ENCODE data around the gene NKPD1. TPM values are rescaled to one million over a fixed set of nuclear protein-coding genes. Genes with fewer than 3 reads are reported as not detected.

NKPD1 gene
- total RNA-seq = 0.18 and 0.35 TPM in 2 replicates
- long read RNA-seq = 0 reads

DNA sequence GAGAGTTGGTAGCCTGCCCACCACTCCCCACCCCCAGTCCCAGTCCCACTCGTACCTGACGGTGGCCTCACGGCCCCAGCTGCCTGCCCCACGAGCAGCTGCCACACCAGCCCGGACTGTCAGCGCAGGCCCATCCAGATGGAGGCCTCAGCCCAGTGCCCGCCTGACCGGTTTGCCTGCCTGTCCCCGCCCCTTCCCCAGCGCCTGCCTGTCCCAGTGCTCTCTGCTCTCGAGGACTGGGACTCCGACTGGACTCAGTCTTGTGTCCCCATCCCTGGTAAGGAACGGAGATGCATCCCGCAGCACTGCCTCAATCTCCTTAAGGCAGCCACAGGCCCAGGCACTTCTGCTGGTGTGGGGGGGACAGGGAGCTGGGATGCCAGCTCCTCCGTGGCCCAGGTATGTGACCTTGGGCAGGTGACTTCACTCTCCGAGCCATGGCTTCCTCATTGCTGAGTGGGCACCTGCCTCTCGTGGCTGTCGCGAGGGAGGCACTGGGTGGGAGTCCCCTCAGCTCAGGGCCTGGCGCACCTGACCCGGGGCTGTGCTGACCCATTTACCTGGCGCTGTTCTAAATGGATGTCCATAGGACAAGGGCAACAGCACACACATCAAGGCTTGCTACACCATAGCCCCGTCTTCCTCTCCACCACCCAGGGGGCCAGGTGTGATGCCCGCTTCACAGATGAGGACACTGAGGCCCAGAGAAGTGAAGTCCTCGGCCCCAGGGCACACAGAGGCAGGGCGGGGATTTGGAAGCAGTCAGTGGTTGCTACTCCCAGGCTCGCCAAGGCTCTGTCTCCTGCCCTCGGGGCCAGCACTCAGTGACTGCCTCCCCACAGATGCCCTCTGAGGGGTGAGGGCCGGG lies at the start of gene NKPD1:
TSS of gene NKPD1 (minus strand) at position 113 of the 868 bp plus-strand sequence. CDS start 832 bp downstream, outside the sequence.
- no peaks in the 10 kb centered on the region for H3K27me3 Mint-ChIP-seq (ENCODE audit: unreplicated experiment)
- DNase-seq (ENCODE audit: extremely low spot score, unreplicated experiment) = no peak
- no peaks in the 10 kb centered on the region for H3K9me3 Mint-ChIP-seq (ENCODE audit: unreplicated experiment)
- peaks cover 3% of the 10 kb centered on the region for H3K4me1 Mint-ChIP-seq (ENCODE audit: unreplicated experiment)
- H3K27ac Mint-ChIP-seq (ENCODE audit: unreplicated experiment) = no peak within 1 kb of the TSS
- TF ChIP-seq, protein P1, sequence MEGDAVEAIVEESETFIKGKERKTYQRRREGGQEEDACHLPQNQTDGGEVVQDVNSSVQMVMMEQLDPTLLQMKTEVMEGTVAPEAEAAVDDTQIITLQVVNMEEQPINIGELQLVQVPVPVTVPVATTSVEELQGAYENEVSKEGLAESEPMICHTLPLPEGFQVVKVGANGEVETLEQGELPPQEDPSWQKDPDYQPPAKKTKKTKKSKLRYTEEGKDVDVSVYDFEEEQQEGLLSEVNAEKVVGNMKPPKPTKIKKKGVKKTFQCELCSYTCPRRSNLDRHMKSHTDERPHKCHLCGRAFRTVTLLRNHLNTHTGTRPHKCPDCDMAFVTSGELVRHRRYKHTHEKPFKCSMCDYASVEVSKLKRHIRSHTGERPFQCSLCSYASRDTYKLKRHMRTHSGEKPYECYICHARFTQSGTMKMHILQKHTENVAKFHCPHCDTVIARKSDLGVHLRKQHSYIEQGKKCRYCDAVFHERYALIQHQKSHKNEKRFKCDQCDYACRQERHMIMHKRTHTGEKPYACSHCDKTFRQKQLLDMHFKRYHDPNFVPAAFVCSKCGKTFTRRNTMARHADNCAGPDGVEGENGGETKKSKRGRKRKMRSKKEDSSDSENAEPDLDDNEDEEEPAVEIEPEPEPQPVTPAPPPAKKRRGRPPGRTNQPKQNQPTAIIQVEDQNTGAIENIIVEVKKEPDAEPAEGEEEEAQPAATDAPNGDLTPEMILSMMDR (IDR thresholded peaks at IDR 0.05) = no peak
- H3K4me3 Mint-ChIP-seq (ENCODE audit: unreplicated experiment) = no peak within 1 kb of the TSS
- no peaks in the 10 kb centered on the region for H3K36me3 Mint-ChIP-seq (ENCODE audit: unreplicated experiment)

DNA sequence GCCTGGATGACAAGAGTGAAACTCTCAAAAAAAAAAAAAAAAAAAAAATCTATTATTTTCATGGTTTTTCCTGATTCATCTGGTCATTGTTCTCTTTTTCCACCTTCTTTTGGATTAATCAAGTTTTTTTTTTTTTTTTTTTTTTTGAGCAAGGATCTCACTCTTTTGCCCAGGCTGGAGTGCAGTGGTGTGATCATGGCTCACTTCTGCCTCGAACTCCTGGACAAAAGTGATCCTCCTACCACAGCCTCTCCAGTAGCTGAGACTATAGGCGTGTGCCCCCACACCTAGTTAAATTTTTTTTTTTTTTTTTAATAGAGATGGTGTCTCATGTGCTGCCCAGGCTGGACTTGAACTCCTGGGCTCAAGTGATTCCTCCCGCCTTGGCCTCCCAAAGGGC lies 45.5 kb upstream of the NKPD1 start:
- H3K9me3 Mint-ChIP-seq (ENCODE audit: unreplicated experiment) = no peaks in the 10 kb centered on the region
- no peak for DNase-seq (ENCODE audit: extremely low spot score, unreplicated experiment)
- H3K27ac Mint-ChIP-seq (ENCODE audit: unreplicated experiment) = no peak overlapping the region
- TF ChIP-seq, protein P1 (IDR thresholded peaks at IDR 0.05) = no peak
- peaks cover 36% of the 10 kb centered on the region for H3K4me1 Mint-ChIP-seq (ENCODE audit: unreplicated experiment)
- no peaks in the 10 kb centered on the region for H3K27me3 Mint-ChIP-seq (ENCODE audit: unreplicated experiment)
- no peaks in the 10 kb centered on the region for H3K36me3 Mint-ChIP-seq (ENCODE audit: unreplicated experiment)
- H3K4me3 Mint-ChIP-seq (ENCODE audit: unreplicated experiment) = no peak overlapping the region

DNA sequence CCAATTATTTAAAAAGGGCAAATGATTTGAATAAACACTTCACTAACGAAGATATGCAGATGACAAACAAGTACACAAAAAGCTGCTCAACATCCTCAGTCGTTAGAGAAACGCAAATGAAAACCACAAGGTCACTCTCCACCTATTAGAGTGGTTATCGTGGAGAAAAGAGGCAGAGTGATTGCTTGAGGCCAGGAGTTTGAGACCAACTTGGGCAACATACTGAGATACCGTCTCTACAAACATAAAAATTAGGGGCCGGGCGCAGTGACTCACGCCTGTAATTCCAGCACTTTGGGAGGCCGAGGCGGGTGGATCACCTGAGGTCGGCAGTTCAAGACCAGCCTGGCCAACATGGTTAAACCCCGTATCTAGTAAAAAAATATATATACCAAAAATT lies 45.0 kb upstream of the NKPD1 start:
- Mint-ChIP-seq H3K27me3 (ENCODE audit: unreplicated experiment) (no peaks in the 10 kb centered on the region), H3K9me3 (ENCODE audit: unreplicated experiment) (no peaks in the 10 kb centered on the region), H3K4me3 (ENCODE audit: unreplicated experiment) (no peak overlapping the region), H3K4me1 (ENCODE audit: unreplicated experiment) (peaks cover 31% of the 10 kb centered on the region), H3K36me3 (ENCODE audit: unreplicated experiment) (no peaks in the 10 kb centered on the region), H3K27ac (ENCODE audit: unreplicated experiment) (no peak overlapping the region)
- TF ChIP-seq, protein P1 (IDR thresholded peaks at IDR 0.05) = no peak
- DNase-seq (ENCODE audit: extremely low spot score, unreplicated experiment) = no peak

DNA sequence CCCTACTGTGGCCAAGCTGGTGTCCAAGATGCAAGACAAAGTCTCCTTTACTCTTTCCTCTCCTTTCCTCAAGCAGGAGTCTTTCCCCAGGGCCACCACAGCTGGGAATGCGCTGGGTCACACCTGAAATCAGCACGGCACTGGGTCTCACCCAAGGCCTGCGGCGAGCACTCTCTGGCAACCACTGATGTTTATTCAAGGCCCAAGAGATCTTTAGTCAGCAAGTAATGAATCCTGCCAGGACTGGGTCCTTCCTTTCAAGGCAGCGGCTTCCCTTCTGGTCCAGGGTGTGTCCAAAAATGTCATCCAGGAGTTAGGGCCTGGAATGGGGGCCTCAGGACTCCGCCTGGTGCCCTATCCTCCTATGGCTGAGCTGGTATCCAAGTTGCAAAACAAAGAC lies 41.9 kb upstream of the NKPD1 start:
- Mint-ChIP-seq H3K27ac (ENCODE audit: unreplicated experiment) (peak overlapping the region; percentile 59), H3K4me1 (ENCODE audit: unreplicated experiment) (peaks cover 16% of the 10 kb centered on the region), H3K27me3 (ENCODE audit: unreplicated experiment) (no peaks in the 10 kb centered on the region), H3K36me3 (ENCODE audit: unreplicated experiment) (no peaks in the 10 kb centered on the region), H3K4me3 (ENCODE audit: unreplicated experiment) (no peak overlapping the region), H3K9me3 (ENCODE audit: unreplicated experiment) (no peaks in the 10 kb centered on the region)
- TF ChIP-seq, protein P1 (IDR thresholded peaks at IDR 0.05) = no peak
- no peak for DNase-seq (ENCODE audit: extremely low spot score, unreplicated experiment)

GRCh38 chr19:45200568-45200967 lies 39.8 kb upstream of the NKPD1 start:
- TF ChIP-seq, protein P1 (IDR thresholded peaks at IDR 0.05) = peak; percentile 74
- Mint-ChIP-seq H3K36me3 (ENCODE audit: unreplicated experiment) (no peaks in the 10 kb centered on the region), H3K4me1 (ENCODE audit: unreplicated experiment) (peaks cover 21% of the 10 kb centered on the region), H3K27ac (ENCODE audit: unreplicated experiment) (no peak overlapping the region), H3K4me3 (ENCODE audit: unreplicated experiment) (no peak overlapping the region), H3K9me3 (ENCODE audit: unreplicated experiment) (no peaks in the 10 kb centered on the region), H3K27me3 (ENCODE audit: unreplicated experiment) (no peaks in the 10 kb centered on the region)
- DNase-seq (ENCODE audit: extremely low spot score, unreplicated experiment) = peak; percentile 88

All from osteocyte (in vitro differentiated cells).